Measurements from ENCODE around the gene TBC1D8.

TBC1D8 gene

GRCh38 chr2:100957996-100958653 is 193.1 kb downstream of the TBC1D8 start:
- H3K27me3 Mint-ChIP-seq = no peaks in the 10 kb centered on the region
- no peaks in the 10 kb centered on the region for H3K36me3 Mint-ChIP-seq (ENCODE audit: low read depth)
- peaks cover 6% of the 10 kb centered on the region for H3K4me1 Mint-ChIP-seq (ENCODE audit: low read depth)
- H3K4me3 Mint-ChIP-seq = no peak overlapping the region
- no peaks in the 10 kb centered on the region for H3K9me3 Mint-ChIP-seq
- H3K27ac Mint-ChIP-seq = no peak overlapping the region
